Left ventricle myocardium superior (tissue), 1 donor: Measurements from ENCODE around the gene ZNF12. TPM values are rescaled to one million over a fixed set of nuclear protein-coding genes. Genes with fewer than 3 reads are reported as not detected.

Source experiments
- total RNA-seq: library from RNA; stranded (reverse); fragmentation: NEBNext Ultra II Directional; extraction: Animal tissue kit (Norgen Biotek cat#: 25700); gene quantifications from one replicate; pipeline ENCODE4 v1.2.1, GENCODE V29; 2021
- donor health status: DM: no; HTN: yes; CAD: no; lungs with severe emphysema.

Gene ZNF12
- total RNA-seq, 1 donor from 2014 or later = 15.5 TPM

Other genes starting within 250 kb of the ZNF12 start
- 45.5 TPM for gene KDELR2, start 222.8 kb downstream of the ZNF12 start, total RNA-seq
- not detected for gene GRID2IP, start 155.5 kb downstream of the ZNF12 start, total RNA-seq
- gene ZDHHC4, start 129.5 kb downstream of the ZNF12 start, total RNA-seq = 35.9 TPM
- 16.9 TPM for gene INTS15, start 116.9 kb downstream of the ZNF12 start, total RNA-seq
- gene ZNF853, start 91.3 kb downstream of the ZNF12 start, total RNA-seq = 11.1 TPM
- gene ZNF316, start 69.6 kb downstream of the ZNF12 start, total RNA-seq = 20.7 TPM
- gene RSPH10B2, start 47.2 kb upstream of the ZNF12 start, total RNA-seq = not detected
- 23.8 TPM for gene CCZ1B, start 119.3 kb upstream of the ZNF12 start, total RNA-seq